ENCODE results near the gene ABL1. TPM values are rescaled to one million over a fixed set of nuclear protein-coding genes. Genes with fewer than 3 reads are reported as not detected.
A peak's percentile ranks its signal among the peaks of the same experiment; 100 is the strongest.

Gene ABL1
- total RNA-seq, 1 experiment from 2014 or later: 83.6 TPM

GRCh38 chr9:130825809-130826208 lies 9.2 kb upstream of the ABL1 start:
- Histone ChIP-seq H3K79me1 (ENCODE audit: insufficient read depth, low read depth, low read length, poor library complexity, severe bottlenecking) (no peaks in the 10 kb centered on the region), H2AK5ac (ENCODE audit: insufficient read length, low read length) (no peak overlapping the region), H3K9me3 (ENCODE audit: control insufficient read depth, low read depth, low read length) (no peaks in the 10 kb centered on the region), H4K8ac (replicated peaks; ENCODE audit: insufficient read length, low read depth, low read length) (no peak overlapping the region), H3K9ac (ENCODE audit: extremely low read depth, insufficient read length, low read length) (no peak overlapping the region), H3K14ac (ENCODE audit: insufficient read depth, low read length) (no peak overlapping the region), H4K91ac (ENCODE audit: insufficient read length, low read depth, low read length) (no peak overlapping the region), H2BK12ac (ENCODE audit: insufficient read length, low read depth, low read length) (no peak overlapping the region), H3K23ac (ENCODE audit: insufficient read length, low read depth, low read length) (no peak overlapping the region), H2BK120ac (ENCODE audit: low read depth, low read length, poor library complexity, severe bottlenecking) (no peak overlapping the region), H4K5ac (ENCODE audit: insufficient read length, low read depth, low read length) (no peak overlapping the region), H3K79me2 (ENCODE audit: insufficient read depth, low read length) (no peaks in the 10 kb centered on the region), H2BK5ac (ENCODE audit: insufficient read length, low read length) (no peak overlapping the region), H3K27ac (ENCODE audit: insufficient read length, low read depth, low read length) (no peak overlapping the region), H3K18ac (ENCODE audit: insufficient read length, low read depth, low read length) (no peak overlapping the region), H2BK20ac (ENCODE audit: low read depth, low read length, poor library complexity, severe bottlenecking) (no peak overlapping the region), H3K56ac (ENCODE audit: insufficient read length, low read depth, low read length) (no peak overlapping the region), H3K27me3 (ENCODE audit: insufficient read depth, low read length) (no peaks in the 10 kb centered on the region), H3K4me2 (ENCODE audit: insufficient read depth, insufficient read length, low read length) (no peak overlapping the region), H3K4me1 (ENCODE audit: insufficient read depth, low read length) (peaks cover 14% of the 10 kb centered on the region; the same call in 1 of the 2 replicates), H3K23me2 (ENCODE audit: insufficient read length, low read depth, low read length, poor library complexity, severe bottlenecking) (no peaks in the 10 kb centered on the region), H2AFZ (ENCODE audit: low read length) (no peak overlapping the region), H3K4ac (ENCODE audit: low read depth, low read length) (no peak overlapping the region), H3T11ph (ENCODE audit: low read length) (no peak overlapping the region), H4K20me1 (ENCODE audit: control insufficient read depth, insufficient read depth, insufficient read length) (no peaks in the 10 kb centered on the region), H2BK15ac (ENCODE audit: low read depth, low read length) (no peak overlapping the region)
- no peak for DNase-seq
- H3K4me1 Mint-ChIP-seq: peaks cover 51 to 58% of the 10 kb centered on the region in 2 experiments
- no CpG with 5 or more reads among the region's 5 CpGs for WGBS (ENCODE audit: extremely low coverage, insufficient read length, low lambda C conversion rate)
- peak overlapping the region in 1 of 3 experiments; percentile 96; a peak in 2 of 7 replicates for H3K27ac Mint-ChIP-seq
- no peaks in the 10 kb centered on the region for H3K27me3 Mint-ChIP-seq (ENCODE audit: low read depth)
- H3K36me3 Mint-ChIP-seq (ENCODE audit: insufficient read depth in 1 of 3, low read depth in 3 of 3): peaks cover 6 to 14% (median 7%) of the 10 kb centered on the region in 3 experiments; a peak in 5 of 7 replicates
- H3K9me3 Mint-ChIP-seq: peaks cover 8 to 11% of the 10 kb centered on the region in 2 experiments
- TF ChIP-seq CTCF (conservative IDR thresholded peaks at IDR 0.05): no peak
- no peak overlapping the region for H3K4me3 Mint-ChIP-seq
